WTC11 (cell line): ENCODE measurements around the gene GPX3. TPM values are rescaled to one million over a fixed set of nuclear protein-coding genes. Genes with fewer than 3 reads are reported as not detected.

ENCODE experiments used
- ATAC-seq: fragments of 200-7000 bp; cut with Tn5 transposase; 2 replicates; pipeline ENCODE4 v1.10.0; 2021; ENCODE audit warnings: mild to moderate bottlenecking, moderate library complexity
- CTCF ChIA-PET: fragments of 300-600 bp; sonication (Branson Sonifier 250); formaldehyde crosslinking; loops from one replicate; lab custom pipeline; 2021; ENCODE audit warnings: antibody characterized with exemption; lab: Charles Lee
- POLR2A ChIA-PET: fragments of 350-600 bp; sonication (Branson Sonifier 250); formaldehyde crosslinking; loops from one replicate; lab custom pipeline; 2021; ENCODE audit warnings: antibody characterized with exemption; lab: Charles Lee
- DNase-seq: peaks from one replicate; pipeline ENCODE4 v3.0.0; 2021; ENCODE audit warnings: low spot score
- H3K27ac Mint-ChIP-seq: 2 replicates; pipeline ENCODE4 v1.8.0; 2021; ENCODE audit warnings: mixed read lengths
- H3K27me3 Mint-ChIP-seq: 2 replicates; pipeline ENCODE4 v1.8.0; 2021; ENCODE audit warnings: low read depth, mild to moderate bottlenecking, moderate library complexity, mixed read lengths
- H3K36me3 Mint-ChIP-seq: 2 replicates; pipeline ENCODE4 v1.8.0; 2021; ENCODE audit warnings: mixed read lengths
- H3K4me1 Mint-ChIP-seq: 2 replicates; pipeline ENCODE4 v1.8.0; 2022; ENCODE audit warnings: mixed read lengths
- H3K4me3 Mint-ChIP-seq: 2 replicates; pipeline ENCODE4 v1.8.0; 2021; ENCODE audit warnings: mild to moderate bottlenecking, moderate library complexity, mixed read lengths
- H3K9me3 Mint-ChIP-seq: 2 replicates; pipeline ENCODE4 v1.8.0; 2021; ENCODE audit warnings: mixed read lengths
- ATF1 ChIP-seq: sonication (generic); formaldehyde crosslinking; IDR thresholded peaks from 2 replicates; pipeline ENCODE4 v1.8.1; 2023; ENCODE audit warnings: mild to moderate bottlenecking, moderate library complexity, missing genetic modification reagents
- EMX1 ChIP-seq: fragments of 250-450 bp; sonication (Bioruptor Pico); IDR thresholded peaks from 2 replicates; pipeline ENCODE4 v1.8.0; 2021; ENCODE audit warnings: mild to moderate bottlenecking
- ESRRA ChIP-seq: sonication (generic); formaldehyde crosslinking; IDR thresholded peaks from 2 replicates; pipeline ENCODE4 v1.8.1; 2022; ENCODE audit warnings: mild to moderate bottlenecking, missing genetic modification reagents, borderline replicate concordance
- FOXJ3 ChIP-seq: sonication (generic); formaldehyde crosslinking; IDR thresholded peaks from 2 replicates; pipeline ENCODE4 v1.9.0; 2021; ENCODE audit warnings: missing genetic modification reagents, mild to moderate bottlenecking, borderline replicate concordance
- FOXP1 ChIP-seq: sonication (generic); formaldehyde crosslinking; IDR thresholded peaks from 2 replicates; pipeline ENCODE4 v1.8.0; 2022; ENCODE audit warnings: missing genetic modification reagents, mild to moderate bottlenecking, moderate library complexity, borderline replicate concordance
- GTF2I ChIP-seq: fragments of 250-450 bp; sonication (Bioruptor Pico); conservative IDR thresholded peaks from 2 replicates; pipeline ENCODE4 v1.4.0; 2021; ENCODE audit warnings: mild to moderate bottlenecking
- JAZF1 ChIP-seq: fragments of 250-450 bp; sonication (Bioruptor Pico); IDR thresholded peaks from 2 replicates; pipeline ENCODE4 v1.9.0; 2021; ENCODE audit warnings: moderate library complexity, mild to moderate bottlenecking, inconsistent platforms
- KAT7 ChIP-seq: sonication (generic); formaldehyde crosslinking; IDR thresholded peaks from 2 replicates; pipeline ENCODE4 v1.8.1; 2023; ENCODE audit warnings: missing genetic modification reagents, mild to moderate bottlenecking, borderline replicate concordance
- NFE2L1 ChIP-seq: sonication (generic); formaldehyde crosslinking; IDR thresholded peaks from 2 replicates; pipeline ENCODE4 v1.8.1; 2023; ENCODE audit warnings: missing genetic modification reagents
- TEAD1 ChIP-seq: sonication (generic); formaldehyde crosslinking; IDR thresholded peaks from 2 replicates; pipeline ENCODE4 v1.8.0; 2022; ENCODE audit warnings: mild to moderate bottlenecking, missing genetic modification reagents
- TEAD4 ChIP-seq: sonication (generic); formaldehyde crosslinking; IDR thresholded peaks from 2 replicates; pipeline ENCODE4 v1.8.0; 2022; ENCODE audit warnings: mild to moderate bottlenecking, missing genetic modification reagents
- total RNA-seq: library from RNA; stranded (reverse); gene quantifications from 3 replicates; pipeline ENCODE4 v1.2.3, GENCODE V29; 2021
- TF ChIP-seq, protein P1 (sequence below): sonication (generic); formaldehyde crosslinking; IDR thresholded peaks from 2 replicates; pipeline ENCODE4 v1.8.1; 2023; ENCODE audit warnings: mild to moderate bottlenecking, missing genetic modification reagents, moderate library complexity
- TF ChIP-seq, protein P2 (sequence below): sonication (generic); formaldehyde crosslinking; conservative IDR thresholded peaks from 2 replicates; pipeline ENCODE4 v1.8.1; 2022; ENCODE audit warnings: mild to moderate bottlenecking, missing genetic modification reagents
- TF ChIP-seq, protein P3 (sequence below): sonication (generic); formaldehyde crosslinking; IDR thresholded peaks from 2 replicates; pipeline ENCODE4 v1.8.0; 2023; ENCODE audit warnings: missing genetic modification reagents, mild to moderate bottlenecking, borderline replicate concordance
- TF ChIP-seq, protein P4 (sequence below): sonication (generic); formaldehyde crosslinking; IDR thresholded peaks from 2 replicates; pipeline ENCODE4 v1.8.1; 2023; ENCODE audit warnings: mild to moderate bottlenecking, missing genetic modification reagents, moderate library complexity

GPX3 gene
- total RNA-seq, 1 experiment from 2014 or later, result 24.5 TPM

DNA sequence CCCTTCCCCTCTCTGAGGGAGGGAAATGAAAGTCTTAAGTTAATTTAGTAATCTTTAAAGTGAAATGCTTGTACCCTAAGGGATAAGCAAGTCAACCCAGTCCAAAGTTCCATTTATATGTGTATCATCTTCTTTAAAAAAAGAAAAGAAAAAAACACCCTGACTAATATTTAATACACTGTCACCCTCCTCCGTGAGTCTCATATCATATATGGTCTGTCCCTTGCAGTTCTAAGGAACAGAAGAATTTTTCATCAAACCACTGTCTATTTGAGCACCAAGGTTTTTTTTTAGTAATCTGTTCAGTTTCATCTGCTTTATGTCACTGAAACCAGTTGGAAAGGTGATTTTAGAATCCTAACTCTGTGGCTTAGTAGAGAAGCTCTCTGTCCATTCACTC, 45.2 kb downstream of the GPX3 start (continued):
- TF ChIP-seq JAZF1 (CRISPR knock-in tag) (no peak), ATF1 (no peak)

DNA sequence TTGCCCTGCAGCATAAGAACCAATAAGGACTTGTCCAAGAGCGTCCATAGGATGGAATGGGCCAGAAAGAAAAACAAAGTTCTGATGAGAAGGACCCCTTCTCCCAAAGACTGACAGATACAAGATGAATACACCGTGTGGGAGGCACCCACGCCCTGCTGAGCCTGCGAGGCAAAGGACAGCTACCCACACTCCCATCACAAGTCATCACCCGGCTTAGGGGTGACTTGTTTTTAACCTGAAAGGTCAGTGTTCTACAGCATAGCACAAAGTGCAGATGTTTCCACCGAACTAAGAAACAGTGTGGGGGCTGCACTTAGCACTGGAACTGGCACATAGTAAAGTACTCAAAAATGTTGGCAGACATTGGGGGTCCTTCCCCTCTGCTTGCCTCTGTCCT, 46.5 kb downstream of the GPX3 start:
- Mint-ChIP-seq H3K9me3 (no peaks in the 10 kb centered on the region), H3K4me3 (no peak overlapping the region), H3K36me3 (peaks cover 17% of the 10 kb centered on the region), H3K27me3 (no peaks in the 10 kb centered on the region), H3K4me1 (peaks cover 17% of the 10 kb centered on the region), H3K27ac (no peak overlapping the region)
- ChIA-PET POLR2A (no interaction called here), CTCF (interaction anchor here (1.1 kb wide), 1 partner anchor 15 kb away, joined by 3 read pairs; no protein-coding TSS in a partner anchor)
- no peak for ATAC-seq
- no peak for TF ChIP-seq FOXP1 (CRISPR knock-in tag)
- TF ChIP-seq, protein P1, sequence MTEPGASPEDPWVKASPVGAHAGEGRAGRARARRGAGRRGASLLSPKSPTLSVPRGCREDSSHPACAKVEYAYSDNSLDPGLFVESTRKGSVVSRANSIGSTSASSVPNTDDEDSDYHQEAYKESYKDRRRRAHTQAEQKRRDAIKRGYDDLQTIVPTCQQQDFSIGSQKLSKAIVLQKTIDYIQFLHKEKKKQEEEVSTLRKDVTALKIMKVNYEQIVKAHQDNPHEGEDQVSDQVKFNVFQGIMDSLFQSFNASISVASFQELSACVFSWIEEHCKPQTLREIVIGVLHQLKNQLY (CRISPR knock-in tag), result no peak
- no peak for DNase-seq

DNA sequence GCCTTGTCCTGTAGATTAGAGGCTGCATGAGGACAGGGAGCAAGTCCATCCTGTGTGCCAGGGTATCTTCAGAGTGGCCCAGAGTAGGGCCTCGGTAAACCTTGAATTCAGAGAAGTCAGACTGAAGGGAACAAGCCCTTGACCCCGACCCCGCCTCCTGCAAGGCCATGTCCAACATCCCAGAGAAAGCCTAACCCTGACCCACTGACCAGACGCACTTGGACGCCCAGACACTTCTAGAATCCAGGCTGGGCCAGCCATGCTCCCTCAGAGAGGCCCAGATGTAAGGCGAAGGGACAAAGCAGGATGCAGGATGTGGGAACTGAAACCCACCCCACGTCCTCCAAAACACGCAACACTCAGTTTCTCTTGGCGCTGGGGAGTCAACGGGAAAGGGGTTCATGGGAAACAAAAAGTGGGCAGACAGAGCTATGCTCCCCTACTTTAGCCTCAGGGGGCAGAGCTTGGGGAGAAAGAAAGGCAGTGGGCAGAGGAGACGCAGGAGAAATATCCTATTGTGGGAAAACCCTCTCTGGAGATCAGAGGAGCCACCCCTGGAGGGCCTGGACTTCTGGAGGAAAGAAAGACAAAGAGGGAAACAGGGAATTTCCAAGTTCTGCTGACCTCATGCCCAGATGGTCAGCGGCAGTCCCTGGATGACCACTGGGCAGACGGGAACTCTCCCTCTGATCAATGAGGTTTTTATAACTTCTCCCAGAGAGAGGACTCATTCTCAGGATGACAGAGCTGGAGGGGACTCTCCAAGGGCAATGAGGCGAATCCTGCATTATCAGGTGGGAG, 47.4 kb downstream of the GPX3 start:
- H3K27ac Mint-ChIP-seq, result peak overlapping the region; percentile 82
- no peaks in the 10 kb centered on the region for H3K27me3 Mint-ChIP-seq
- ATAC-seq (peak; percentile 12; the same call in 1 of the 2 replicates), DNase-seq (no peak)
- POLR2A ChIA-PET, result no interaction called here
- H3K4me3 Mint-ChIP-seq, result no peak overlapping the region
- TF ChIP-seq KAT7 (CRISPR knock-in tag) (no peak), NFE2L1 (CRISPR knock-in tag) (no peak), ESRRA (CRISPR knock-in tag) (no peak), FOXJ3 (CRISPR knock-in tag) (no peak), ATF1 (no peak), TEAD1 (CRISPR knock-in tag) (no peak), EMX1 (CRISPR knock-in tag) (no peak), TEAD4 (CRISPR knock-in tag) (no peak), GTF2I (CRISPR knock-in tag) (no peak)
- TF ChIP-seq, protein P1 (CRISPR knock-in tag), result no peak
- TF ChIP-seq, protein P2, sequence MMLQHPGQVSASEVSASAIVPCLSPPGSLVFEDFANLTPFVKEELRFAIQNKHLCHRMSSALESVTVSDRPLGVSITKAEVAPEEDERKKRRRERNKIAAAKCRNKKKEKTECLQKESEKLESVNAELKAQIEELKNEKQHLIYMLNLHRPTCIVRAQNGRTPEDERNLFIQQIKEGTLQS, result no peak
- TF ChIP-seq, protein P3, sequence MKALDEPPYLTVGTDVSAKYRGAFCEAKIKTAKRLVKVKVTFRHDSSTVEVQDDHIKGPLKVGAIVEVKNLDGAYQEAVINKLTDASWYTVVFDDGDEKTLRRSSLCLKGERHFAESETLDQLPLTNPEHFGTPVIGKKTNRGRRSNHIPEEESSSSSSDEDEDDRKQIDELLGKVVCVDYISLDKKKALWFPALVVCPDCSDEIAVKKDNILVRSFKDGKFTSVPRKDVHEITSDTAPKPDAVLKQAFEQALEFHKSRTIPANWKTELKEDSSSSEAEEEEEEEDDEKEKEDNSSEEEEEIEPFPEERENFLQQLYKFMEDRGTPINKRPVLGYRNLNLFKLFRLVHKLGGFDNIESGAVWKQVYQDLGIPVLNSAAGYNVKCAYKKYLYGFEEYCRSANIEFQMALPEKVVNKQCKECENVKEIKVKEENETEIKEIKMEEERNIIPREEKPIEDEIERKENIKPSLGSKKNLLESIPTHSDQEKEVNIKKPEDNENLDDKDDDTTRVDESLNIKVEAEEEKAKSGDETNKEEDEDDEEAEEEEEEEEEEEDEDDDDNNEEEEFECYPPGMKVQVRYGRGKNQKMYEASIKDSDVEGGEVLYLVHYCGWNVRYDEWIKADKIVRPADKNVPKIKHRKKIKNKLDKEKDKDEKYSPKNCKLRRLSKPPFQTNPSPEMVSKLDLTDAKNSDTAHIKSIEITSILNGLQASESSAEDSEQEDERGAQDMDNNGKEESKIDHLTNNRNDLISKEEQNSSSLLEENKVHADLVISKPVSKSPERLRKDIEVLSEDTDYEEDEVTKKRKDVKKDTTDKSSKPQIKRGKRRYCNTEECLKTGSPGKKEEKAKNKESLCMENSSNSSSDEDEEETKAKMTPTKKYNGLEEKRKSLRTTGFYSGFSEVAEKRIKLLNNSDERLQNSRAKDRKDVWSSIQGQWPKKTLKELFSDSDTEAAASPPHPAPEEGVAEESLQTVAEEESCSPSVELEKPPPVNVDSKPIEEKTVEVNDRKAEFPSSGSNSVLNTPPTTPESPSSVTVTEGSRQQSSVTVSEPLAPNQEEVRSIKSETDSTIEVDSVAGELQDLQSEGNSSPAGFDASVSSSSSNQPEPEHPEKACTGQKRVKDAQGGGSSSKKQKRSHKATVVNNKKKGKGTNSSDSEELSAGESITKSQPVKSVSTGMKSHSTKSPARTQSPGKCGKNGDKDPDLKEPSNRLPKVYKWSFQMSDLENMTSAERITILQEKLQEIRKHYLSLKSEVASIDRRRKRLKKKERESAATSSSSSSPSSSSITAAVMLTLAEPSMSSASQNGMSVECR, result no peak
- TF ChIP-seq, protein P4, sequence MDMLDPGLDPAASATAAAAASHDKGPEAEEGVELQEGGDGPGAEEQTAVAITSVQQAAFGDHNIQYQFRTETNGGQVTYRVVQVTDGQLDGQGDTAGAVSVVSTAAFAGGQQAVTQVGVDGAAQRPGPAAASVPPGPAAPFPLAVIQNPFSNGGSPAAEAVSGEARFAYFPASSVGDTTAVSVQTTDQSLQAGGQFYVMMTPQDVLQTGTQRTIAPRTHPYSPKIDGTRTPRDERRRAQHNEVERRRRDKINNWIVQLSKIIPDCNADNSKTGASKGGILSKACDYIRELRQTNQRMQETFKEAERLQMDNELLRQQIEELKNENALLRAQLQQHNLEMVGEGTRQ (CRISPR knock-in tag), result no peak
- H3K36me3 Mint-ChIP-seq, result peaks cover 13% of the 10 kb centered on the region; the same call in 1 of the 2 replicates
- CTCF ChIA-PET, result interaction anchor here (0.8 to 3.5 kb wide), 6 partner anchors 10 to 48 kb away, joined by 3 to 20 read pairs (median 4); no protein-coding TSS in a partner anchor
- H3K4me1 Mint-ChIP-seq, result peaks cover 17% of the 10 kb centered on the region
- no peaks in the 10 kb centered on the region for H3K9me3 Mint-ChIP-seq
